Left renal cortex interstitium (tissue), 4 donors: ENCODE measurements around the gene SRCAP. TPM values are rescaled to one million over a fixed set of nuclear protein-coding genes. Genes with fewer than 3 reads are reported as not detected.

Experiments
- DNase-seq, 4 donors: peaks; one replicate each; pipeline ENCODE4 v3.0.0-alpha.2; 2013; ENCODE audit warnings: low read depth in 4 of 4, low spot score in 2 of 4, missing footprints in 1 of 4
- polyA plus RNA-seq, 4 donors: library from polyadenylated mRNA; unstranded; fragments of 120-200 nt; gene quantifications; one replicate each; pipeline ENCODE4 v1.2.1, GENCODE V29; 2013; ENCODE audit not compliant: insufficient read length in 4 of 4

SRCAP gene
- polyA plus RNA-seq, result 10 to 100 TPM; 23.0 to 62.5 (median 37.3) TPM

- peak; percentile 65 to 87 (median 70) for DNase-seq
Observed at GRCh38 chr16:30698816-30699614, at the start of gene SRCAP. Gene SRCAP (plus strand): TSS chr16:30699171. CDS start chr16:30700825, 1,654 bp downstream.

GRCh38 chr16:30649725-30650368, 49.1 kb upstream of the SRCAP start:
- DNase-seq, result no peak

GRCh38 chr16:30650369-30651123, 48.4 kb upstream of the SRCAP start, which contains the start of gene PRR14:
Gene PRR14 (plus strand): TSS chr16:30650960. CDS start chr16:30651646, 686 bp downstream.
- DNase-seq, result peak; percentile 98 to 100 (median 100)

GRCh38 chr16:30651124-30652004, 47.6 kb upstream of the SRCAP start:
- no peak for DNase-seq

- no peak for DNase-seq
Observed at GRCh38 chr16:30652005-30652296, 47.0 kb upstream of the SRCAP start.

- no peak for DNase-seq
Observed at GRCh38 chr16:30652718-30653117, 46.3 kb upstream of the SRCAP start.

GRCh38 chr16:30654856-30655255, 44.1 kb upstream of the SRCAP start:
- DNase-seq, result no peak

- no peak for DNase-seq
Observed at GRCh38 chr16:30655815-30656347, 43.1 kb upstream of the SRCAP start.

- no peak for DNase-seq
Observed at GRCh38 chr16:30656388-30656787, 42.6 kb upstream of the SRCAP start.

- no peak for DNase-seq
Observed at GRCh38 chr16:30656974-30657865, 41.8 kb upstream of the SRCAP start.

GRCh38 chr16:30657866-30658730, 40.9 kb upstream of the SRCAP start, which contains the start of gene FBRS:
Gene FBRS (plus strand): TSS chr16:30658431. CDS start chr16:30659519, 1,088 bp downstream.
- peak; percentile 100 for DNase-seq

GRCh38 chr16:30658731-30659506, 40.1 kb upstream of the SRCAP start:
- peak; percentile 89 to 99 (median 95) for DNase-seq

GRCh38 chr16:30659507-30660423, 39.2 kb upstream of the SRCAP start:
- no peak for DNase-seq

- no peak for DNase-seq
Observed at GRCh38 chr16:30660424-30661261, 38.3 kb upstream of the SRCAP start.

GRCh38 chr16:30662449-30662848, 36.5 kb upstream of the SRCAP start:
- DNase-seq, result no peak
